Measurements from ENCODE around the gene NCF2. TPM values are rescaled to one million over a fixed set of nuclear protein-coding genes. Genes with fewer than 3 reads are reported as not detected.

The NCF2 gene
- total RNA-seq, 1 donor from 2014 or later = not detected

DNA sequence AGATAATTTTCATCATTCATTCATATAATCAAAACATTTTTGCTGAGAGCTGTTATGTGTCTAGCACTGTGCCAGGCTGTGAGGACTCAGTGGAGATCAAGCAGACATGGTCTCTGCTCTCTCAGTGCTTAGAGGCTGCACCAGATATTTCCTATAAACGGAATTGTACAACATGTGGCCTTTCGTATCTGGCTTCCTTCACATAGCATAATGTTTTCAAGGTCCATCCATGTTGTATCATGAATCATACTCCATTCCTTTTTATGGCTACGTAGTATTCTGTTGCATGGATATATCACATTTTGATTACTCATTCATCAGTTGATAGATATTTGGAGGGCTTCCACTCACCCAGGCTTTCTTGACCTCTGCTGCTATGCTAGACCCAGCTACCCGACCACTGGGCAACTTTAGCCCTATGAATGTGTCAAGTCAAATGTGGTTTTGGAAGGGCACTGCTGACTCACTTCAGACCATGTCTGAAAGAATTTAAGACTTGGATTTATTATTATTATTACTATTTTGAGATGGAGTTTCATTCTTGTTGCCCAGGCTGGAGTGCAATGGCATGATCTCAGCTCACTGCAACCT lies 18.5 kb downstream of the NCF2 start:
- no peaks in the 10 kb centered on the region for H3K36me3 Mint-ChIP-seq (ENCODE audit: low read depth)
- H3K4me1 Mint-ChIP-seq = peaks cover 12% of the 10 kb centered on the region
- H3K4me3 Mint-ChIP-seq = no peak overlapping the region
- H3K27me3 Mint-ChIP-seq (ENCODE audit: low read depth) = no peaks in the 10 kb centered on the region
- DNase-seq (ENCODE audit: low read depth, low spot score) = no peak
- H3K9me3 Mint-ChIP-seq = no peaks in the 10 kb centered on the region
- TF ChIP-seq, protein P1, sequence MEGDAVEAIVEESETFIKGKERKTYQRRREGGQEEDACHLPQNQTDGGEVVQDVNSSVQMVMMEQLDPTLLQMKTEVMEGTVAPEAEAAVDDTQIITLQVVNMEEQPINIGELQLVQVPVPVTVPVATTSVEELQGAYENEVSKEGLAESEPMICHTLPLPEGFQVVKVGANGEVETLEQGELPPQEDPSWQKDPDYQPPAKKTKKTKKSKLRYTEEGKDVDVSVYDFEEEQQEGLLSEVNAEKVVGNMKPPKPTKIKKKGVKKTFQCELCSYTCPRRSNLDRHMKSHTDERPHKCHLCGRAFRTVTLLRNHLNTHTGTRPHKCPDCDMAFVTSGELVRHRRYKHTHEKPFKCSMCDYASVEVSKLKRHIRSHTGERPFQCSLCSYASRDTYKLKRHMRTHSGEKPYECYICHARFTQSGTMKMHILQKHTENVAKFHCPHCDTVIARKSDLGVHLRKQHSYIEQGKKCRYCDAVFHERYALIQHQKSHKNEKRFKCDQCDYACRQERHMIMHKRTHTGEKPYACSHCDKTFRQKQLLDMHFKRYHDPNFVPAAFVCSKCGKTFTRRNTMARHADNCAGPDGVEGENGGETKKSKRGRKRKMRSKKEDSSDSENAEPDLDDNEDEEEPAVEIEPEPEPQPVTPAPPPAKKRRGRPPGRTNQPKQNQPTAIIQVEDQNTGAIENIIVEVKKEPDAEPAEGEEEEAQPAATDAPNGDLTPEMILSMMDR (conservative IDR thresholded peaks at IDR 0.05) = no peak
- H3K27ac Mint-ChIP-seq (ENCODE audit: unreplicated experiment) = no peak overlapping the region

DNA sequence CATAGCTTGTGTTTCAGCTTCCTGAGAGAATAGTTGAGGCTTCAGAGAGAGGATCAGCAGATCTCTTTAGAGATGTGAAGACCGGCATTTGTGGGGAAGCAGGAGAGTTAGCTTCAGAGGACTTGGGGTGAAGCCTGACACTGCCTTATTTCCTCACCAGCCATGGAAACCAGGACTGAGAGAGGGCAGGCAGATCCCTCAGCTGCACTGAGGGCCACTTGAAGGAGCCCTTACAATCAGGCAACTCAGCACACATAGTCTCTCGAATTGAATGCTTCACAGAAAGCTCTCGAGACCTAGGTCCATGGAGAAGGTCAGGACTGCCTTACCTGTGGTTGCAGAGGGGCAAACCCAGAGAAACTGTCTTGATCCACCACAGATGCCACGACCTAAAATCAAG lies 19.8 kb downstream of the NCF2 start:
- H3K4me3 Mint-ChIP-seq = no peak overlapping the region
- no peak for DNase-seq (ENCODE audit: low read depth, low spot score)
- H3K9me3 Mint-ChIP-seq = no peaks in the 10 kb centered on the region
- H3K27ac Mint-ChIP-seq (ENCODE audit: unreplicated experiment) = no peak overlapping the region
- no peaks in the 10 kb centered on the region for H3K27me3 Mint-ChIP-seq (ENCODE audit: low read depth)
- peaks cover under 1% of the 10 kb centered on the region for H3K4me1 Mint-ChIP-seq
- no peaks in the 10 kb centered on the region for H3K36me3 Mint-ChIP-seq (ENCODE audit: low read depth)
- TF ChIP-seq, protein P1 (conservative IDR thresholded peaks at IDR 0.05) = no peak

DNA sequence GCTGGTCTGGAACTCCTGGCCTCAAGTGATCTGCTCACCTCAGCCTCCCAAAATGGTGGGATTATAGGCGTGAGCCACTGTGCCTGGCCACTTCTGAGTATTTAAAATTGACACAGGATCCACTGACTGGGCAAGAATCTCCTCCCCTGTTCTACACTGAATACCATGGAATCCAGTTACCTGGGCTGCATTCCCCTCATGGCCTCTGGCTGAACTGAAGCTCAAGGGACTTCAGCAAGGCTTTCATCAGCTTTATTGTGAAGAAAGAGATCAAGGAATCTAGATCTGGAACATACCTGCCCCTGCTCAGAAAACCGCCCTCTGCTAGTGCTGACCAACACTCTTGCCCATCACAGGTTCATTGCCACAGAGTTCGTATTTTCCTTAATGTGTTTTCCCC lies 20.5 kb downstream of the NCF2 start:
- Mint-ChIP-seq H3K4me3 (no peak overlapping the region), H3K4me1 (no peaks in the 10 kb centered on the region), H3K27ac (ENCODE audit: unreplicated experiment) (no peak overlapping the region), H3K27me3 (ENCODE audit: low read depth) (no peaks in the 10 kb centered on the region), H3K9me3 (no peaks in the 10 kb centered on the region), H3K36me3 (ENCODE audit: low read depth) (no peaks in the 10 kb centered on the region)
- TF ChIP-seq, protein P1 (conservative IDR thresholded peaks at IDR 0.05) = no peak
- DNase-seq (ENCODE audit: low read depth, low spot score) = no peak

DNA sequence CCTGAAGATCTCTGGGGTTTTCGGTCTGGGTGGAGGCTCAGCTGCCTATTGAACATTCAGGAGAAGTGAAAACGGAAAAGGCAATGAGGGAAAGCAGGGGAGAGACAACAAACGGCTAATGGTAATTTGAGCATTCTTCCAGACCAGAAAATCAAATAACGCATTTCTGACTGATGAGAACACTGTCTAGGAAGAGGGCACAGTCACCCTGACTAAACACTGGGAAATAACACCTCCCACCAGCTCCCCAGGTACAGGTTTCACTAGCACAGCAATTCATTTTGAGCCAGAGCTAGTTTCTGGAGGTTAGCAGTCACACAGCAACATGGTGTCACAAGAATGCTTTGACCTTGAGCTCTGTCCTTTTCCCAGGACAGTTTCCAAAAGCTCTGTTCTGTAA lies 21.1 kb downstream of the NCF2 start:
- H3K4me1 Mint-ChIP-seq = no peaks in the 10 kb centered on the region
- no peak overlapping the region for H3K4me3 Mint-ChIP-seq
- TF ChIP-seq, protein P1 (conservative IDR thresholded peaks at IDR 0.05) = no peak
- no peaks in the 10 kb centered on the region for H3K36me3 Mint-ChIP-seq (ENCODE audit: low read depth)
- no peak overlapping the region for H3K27ac Mint-ChIP-seq (ENCODE audit: unreplicated experiment)
- DNase-seq (ENCODE audit: low read depth, low spot score) = no peak
- no peaks in the 10 kb centered on the region for H3K9me3 Mint-ChIP-seq
- no peaks in the 10 kb centered on the region for H3K27me3 Mint-ChIP-seq (ENCODE audit: low read depth)

DNA sequence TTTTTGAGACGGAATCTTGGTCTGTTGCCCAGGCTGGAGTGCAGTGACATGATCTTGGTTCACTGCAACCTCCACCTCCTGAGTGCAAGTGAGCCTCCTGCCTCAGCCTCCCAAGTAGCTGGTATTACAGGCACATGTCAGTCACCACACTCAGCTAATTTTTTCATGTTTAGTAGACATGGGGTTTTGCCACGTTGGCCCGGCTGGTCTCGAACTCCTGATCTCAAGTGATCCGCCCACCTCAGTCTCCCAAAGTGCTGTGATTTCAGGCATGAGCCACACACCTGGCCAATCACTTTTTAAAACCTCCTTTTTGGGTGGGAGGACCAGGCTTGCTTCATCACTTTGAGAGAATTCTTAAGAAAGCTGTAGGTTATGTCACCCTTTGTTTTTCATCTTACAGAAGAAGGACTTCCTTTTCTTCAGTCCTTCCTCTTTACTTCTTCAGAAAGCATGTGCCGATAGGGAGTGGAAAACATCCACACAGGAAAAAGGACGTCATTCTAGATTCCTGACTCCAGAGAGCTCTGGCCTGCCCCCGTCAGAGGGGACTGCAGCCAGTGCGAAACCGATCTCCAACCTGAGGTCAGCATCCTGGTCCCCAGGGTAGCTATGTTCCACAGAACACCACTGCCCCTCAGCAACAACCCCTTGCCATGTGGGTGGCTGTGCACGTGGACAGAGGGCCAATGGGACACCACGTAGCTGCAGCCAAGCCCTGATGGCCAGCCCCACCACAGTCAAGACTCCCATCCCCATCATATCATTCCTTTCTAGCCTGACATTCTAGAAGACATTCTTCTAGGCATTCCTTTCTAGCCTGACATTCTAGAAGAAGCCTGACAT lies 21.9 kb downstream of the NCF2 start:
- DNase-seq (ENCODE audit: low read depth, low spot score) = no peak
- TF ChIP-seq, protein P1 (conservative IDR thresholded peaks at IDR 0.05) = no peak
- Mint-ChIP-seq H3K36me3 (ENCODE audit: low read depth) (no peaks in the 10 kb centered on the region), H3K9me3 (no peaks in the 10 kb centered on the region), H3K4me1 (no peaks in the 10 kb centered on the region), H3K4me3 (no peak overlapping the region), H3K27ac (ENCODE audit: unreplicated experiment) (no peak overlapping the region), H3K27me3 (ENCODE audit: low read depth) (no peaks in the 10 kb centered on the region)

Data from neural crest cell (in vitro differentiated cells).